ENCODE measurements around the gene TXNDC5. TPM values are rescaled to one million over a fixed set of nuclear protein-coding genes. Genes with fewer than 3 reads are reported as not detected.

Gene TXNDC5
- total RNA-seq, 1 experiment from 2014 or later = 162 TPM

GRCh38 chr6:7939864-7940228 is 29.3 kb upstream of the TXNDC5 start:
- H3K4me2 ChIP-seq (ENCODE audit: low read length) = no peak overlapping the region
- no peak overlapping the region for H3K27ac ChIP-seq (ENCODE audit: low read depth, low read length)
- DNase-seq (ENCODE audit: low read depth, low spot score) (no peak), ATAC-seq (no peak)
- no TSS peak for BruUV-seq (replicated peaks)
- no peak overlapping the region for H3K4me3 ChIP-seq (replicated peaks in 1 of 2; ENCODE audit: low read depth in 1 of 2, low read length in 2 of 2)
- no peak overlapping the region for H2AFZ ChIP-seq (ENCODE audit: low read depth, low read length, poor library complexity, severe bottlenecking)
- no peaks in the 10 kb centered on the region for H3K9me2 ChIP-seq (ENCODE audit: insufficient read depth)
- ChIA-PET CTCF (no interaction called here), POLR2A (no interaction called here), RAD21 (ENCODE audit: low non-redundant PET in 1 of 2, low total read pairs in 2 of 2, uncharacterized antibody in 2 of 2, unreplicated experiment in 2 of 2) (no interaction called here)
- intact Hi-C loops (cut with micrococcal nuclease) = no loop called here
- TF ChIP-seq ATF3 (IDR thresholded peaks at IDR 0.05) (no peak), TCF7L2 (IDR thresholded peaks at IDR 0.05; ENCODE audit: borderline replicate concordance, extremely low read depth, insufficient read depth, insufficient read length) (no peak), POLR2AphosphoS5 (IDR thresholded peaks at IDR 0.05; ENCODE audit: low read depth, low read length) (no peak), SP1 (IDR thresholded peaks at IDR 0.05; ENCODE audit: low read depth) (no peak), CEBPB (IDR thresholded peaks at IDR 0.05; ENCODE audit: low read depth) (no peak), ZBTB33 (IDR thresholded peaks at IDR 0.05; ENCODE audit: extremely low read depth, insufficient replicate concordance, low read length) (no peak), POLR2A (IDR thresholded peaks at IDR 0.05; ENCODE audit: borderline replicate concordance, extremely low read depth, insufficient read depth, insufficient read length) (no peak), EZH2phosphoT487 (IDR thresholded peaks at IDR 0.05; ENCODE audit: borderline replicate concordance) (no peak), CTCF (IDR thresholded peaks at IDR 0.05 in 2 of 3, conservative IDR thresholded peaks at IDR 0.05 in 1 of 3; ENCODE audit: borderline replicate concordance in 1 of 3, insufficient read depth in 1 of 3, low read depth in 2 of 3, low read length in 2 of 3) (no peak), CBX3 (IDR thresholded peaks at IDR 0.05; ENCODE audit: low read depth) (no peak), FOSL1 (IDR thresholded peaks at IDR 0.05; ENCODE audit: low read depth) (no peak), YY1 (IDR thresholded peaks at IDR 0.05; ENCODE audit: extremely low read depth, insufficient replicate concordance, low read depth, low read length) (no peak), REST (IDR thresholded peaks at IDR 0.05; ENCODE audit: low read depth) (no peak), RAD21 (IDR thresholded peaks at IDR 0.05; ENCODE audit: low read depth) (no peak), EGR1 (IDR thresholded peaks at IDR 0.05; ENCODE audit: low read depth) (no peak), SRF (IDR thresholded peaks at IDR 0.05; ENCODE audit: low read depth) (no peak), JUND (IDR thresholded peaks at IDR 0.05) (no peak)
- H4K20me1 ChIP-seq (ENCODE audit: insufficient read depth) = no peaks in the 10 kb centered on the region
- no peaks in the 10 kb centered on the region for H3K27me3 ChIP-seq (ENCODE audit: insufficient read depth, low read length)
- no peaks in the 10 kb centered on the region for H3K4me1 ChIP-seq (ENCODE audit: control insufficient read depth in 1 of 2, insufficient read depth in 2 of 2, low read length in 2 of 2)
- no peaks in the 10 kb centered on the region for H3K79me2 ChIP-seq (ENCODE audit: insufficient read depth, low read length)
- H3K36me3 ChIP-seq (ENCODE audit: control insufficient read depth in 1 of 2, insufficient read depth in 2 of 2, low read length in 2 of 2) = no peaks in the 10 kb centered on the region
- H3K9ac ChIP-seq (ENCODE audit: low read length) = no peak overlapping the region
- no peaks in the 10 kb centered on the region for H3K9me3 ChIP-seq (ENCODE audit: control insufficient read depth in 1 of 2, insufficient read depth in 1 of 2, low read depth in 1 of 2, low read length in 2 of 2)
